GM19043 (cell line): ENCODE measurements around the gene GFPT2.

ENCODE experiments used
- ATAC-seq: cut with Tn5 transposase; IDR thresholded peaks from one replicate; pipeline ENCODE4 v1.9.1; 2021; ENCODE audit warnings: low read depth; ENCODE audit not compliant: unreplicated experiment

Gene GFPT2

GRCh38 chr5:180379355-180380070 lies 26.4 kb upstream of the GFPT2 start:
- no peak for ATAC-seq

GRCh38 chr5:180378438-180379344 lies 25.6 kb upstream of the GFPT2 start:
- ATAC-seq = no peak

DNA sequence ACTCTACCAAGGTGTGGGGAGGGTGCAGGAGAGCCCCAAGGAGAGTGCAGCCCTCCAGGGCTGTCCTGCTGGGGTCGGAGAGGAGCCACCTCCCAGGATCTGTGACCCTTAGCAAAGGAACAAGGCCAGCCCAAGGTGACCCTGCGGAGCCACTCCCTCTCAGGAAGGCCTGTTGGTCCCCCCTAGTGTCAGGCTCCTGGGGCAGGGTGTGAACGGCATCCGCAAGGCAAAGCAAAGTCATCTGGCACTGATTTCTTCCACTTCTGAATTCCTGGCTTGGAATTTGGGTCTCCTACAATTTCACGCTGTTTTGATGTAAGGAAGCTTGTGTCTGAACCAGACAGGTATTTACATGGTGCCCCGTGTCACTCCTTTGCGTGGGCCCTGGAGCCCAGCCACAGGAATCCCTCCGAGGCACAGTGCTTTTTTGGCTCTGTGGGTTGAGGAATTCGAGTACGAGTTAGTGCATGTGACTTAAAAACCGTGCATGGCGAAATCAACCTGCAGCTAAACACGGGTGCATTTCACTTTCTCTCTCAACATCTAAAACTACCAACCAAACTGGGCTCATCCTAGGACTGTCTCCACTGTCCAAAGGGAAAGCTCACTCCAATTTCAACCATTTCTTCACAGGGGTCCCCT lies 24.5 kb upstream of the GFPT2 start:
- ATAC-seq = no peak

GRCh38 chr5:180376511-180376910 lies 23.4 kb upstream of the GFPT2 start:
- ATAC-seq = no peak

DNA sequence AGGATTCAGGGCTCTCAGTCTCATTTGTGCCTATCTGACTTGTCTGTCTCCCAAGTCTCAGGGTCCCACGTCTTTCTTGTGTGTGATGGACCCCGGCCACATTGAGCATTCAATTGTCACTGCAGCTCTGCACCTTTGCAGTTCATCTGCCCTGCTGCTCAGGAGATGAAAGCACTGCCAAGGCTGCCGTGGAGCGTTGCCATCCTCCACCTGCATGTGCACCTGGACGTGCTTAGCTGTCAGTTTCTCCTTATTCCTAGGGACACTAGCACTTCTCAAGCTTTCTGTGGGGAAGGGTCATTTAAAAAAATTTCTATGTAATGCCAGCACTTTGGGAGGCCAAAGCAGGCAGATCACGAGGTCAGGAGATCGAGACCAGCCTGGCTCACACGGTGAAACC lies 22.8 kb upstream of the GFPT2 start:
- ATAC-seq = no peak

GRCh38 chr5:180375291-180375690 lies 22.2 kb upstream of the GFPT2 start:
- no peak for ATAC-seq

DNA sequence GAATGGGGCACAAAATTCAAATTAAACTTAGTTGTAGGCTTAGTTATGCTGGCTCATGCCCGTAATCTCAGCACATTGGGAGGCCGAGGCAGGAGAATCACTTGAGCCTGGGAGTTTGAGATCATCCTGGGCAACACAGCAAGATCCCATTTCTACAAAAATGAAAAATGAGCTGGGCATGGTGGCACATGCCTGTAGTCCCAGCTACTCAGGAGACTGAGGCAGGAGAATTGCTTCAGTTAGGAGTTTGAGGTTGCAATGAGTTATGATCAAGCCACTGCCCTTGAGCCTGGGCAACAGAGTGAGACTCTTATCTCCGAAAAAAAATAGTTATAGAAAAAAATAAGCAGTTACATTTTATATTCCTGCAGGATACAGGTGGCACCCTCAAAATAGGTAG lies 20.7 kb upstream of the GFPT2 start:
- ATAC-seq = no peak

GRCh38 chr5:180373454-180373853 lies 20.3 kb upstream of the GFPT2 start:
- no peak for ATAC-seq

GRCh38 chr5:180371949-180372348 lies 18.8 kb upstream of the GFPT2 start:
- ATAC-seq = no peak

DNA sequence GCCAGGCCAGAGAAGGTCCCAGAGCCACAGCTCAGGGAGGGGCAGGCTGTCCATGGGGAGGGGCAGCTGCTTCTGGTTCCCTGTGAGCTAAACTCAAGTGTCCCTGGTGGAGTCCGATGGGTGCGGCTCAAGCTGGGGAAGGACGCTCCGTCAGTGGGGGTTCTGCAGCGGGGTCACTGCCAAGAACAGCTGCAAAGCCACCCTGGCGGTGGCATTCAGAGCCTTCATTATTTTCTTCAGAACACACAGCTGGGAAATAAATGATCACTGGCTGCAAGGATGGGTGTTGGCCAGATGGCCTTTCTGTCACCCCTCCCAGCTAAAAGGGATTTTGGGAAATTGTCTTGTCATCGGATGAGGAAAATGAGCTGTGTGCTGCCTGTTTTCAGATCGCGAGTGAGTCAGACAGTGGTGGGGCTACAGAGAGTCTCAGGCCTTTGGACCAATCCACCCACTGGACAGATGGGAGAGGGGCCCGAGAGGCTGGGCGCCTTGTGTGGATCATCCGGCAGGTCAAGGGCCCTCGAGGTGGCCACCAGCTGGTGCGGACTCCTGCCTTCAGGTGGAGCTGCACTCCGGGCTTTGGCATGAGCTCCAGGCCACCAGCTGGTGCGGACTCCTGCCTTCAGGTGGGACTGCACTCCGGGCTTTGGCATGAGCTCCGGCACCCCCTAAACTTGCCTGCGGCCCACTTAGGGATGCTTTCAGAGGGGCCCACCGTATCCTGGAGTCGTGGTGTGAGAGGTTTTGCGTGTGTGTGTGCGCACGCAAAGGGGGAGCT lies 17.9 kb upstream of the GFPT2 start:
- ATAC-seq = no peak

GRCh38 chr5:180367991-180368390 lies 14.9 kb upstream of the GFPT2 start:
- ATAC-seq = no peak

DNA sequence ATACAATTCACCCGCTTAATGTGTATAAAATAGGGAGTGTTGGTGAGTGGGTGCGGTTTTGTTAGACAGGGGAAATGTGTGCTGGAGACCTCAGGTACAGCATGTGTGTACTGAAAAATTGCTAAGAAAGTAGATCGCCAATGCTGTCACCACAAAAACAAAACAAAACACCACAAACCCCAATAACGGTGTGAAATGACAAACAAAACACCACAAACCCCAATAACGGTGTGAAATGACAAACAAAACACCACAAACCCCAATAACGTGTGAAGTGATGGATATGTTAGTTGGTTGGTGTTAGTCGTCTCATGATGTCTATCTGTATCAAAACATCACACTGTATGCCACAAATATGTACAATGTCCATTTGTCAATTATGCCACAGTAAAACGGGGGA lies 14.2 kb upstream of the GFPT2 start:
- no peak for ATAC-seq

GRCh38 chr5:180366326-180366725 lies 13.2 kb upstream of the GFPT2 start:
- no peak for ATAC-seq

- ATAC-seq = no peak
These were observed 12.7 kb upstream of the GFPT2 start for GRCh38 chr5:180365829-180366228.

DNA sequence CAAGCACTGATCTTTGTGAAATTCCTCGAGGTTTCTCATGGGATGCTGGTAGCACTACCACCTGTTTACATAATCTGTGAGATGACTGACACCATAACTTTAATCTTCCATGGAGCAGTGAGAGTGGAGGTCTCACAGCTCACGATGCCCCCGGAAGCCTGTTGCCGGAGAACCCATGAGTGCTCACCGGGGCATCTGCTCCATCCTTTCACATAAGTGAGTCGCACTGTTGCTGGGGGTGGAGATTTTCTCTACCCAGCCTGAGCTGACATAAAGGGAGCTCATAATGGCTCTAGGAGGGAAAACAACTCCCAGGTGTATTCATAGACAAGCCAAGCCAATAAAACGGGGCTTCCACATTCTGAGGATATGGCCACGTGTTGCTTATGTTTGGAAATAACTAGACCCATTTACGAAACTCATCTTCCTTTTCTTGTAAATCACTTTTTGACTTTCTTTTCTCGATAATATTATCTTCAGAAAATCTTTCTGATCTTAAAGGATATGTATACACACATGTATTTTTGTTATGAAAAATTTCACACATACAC lies 11.2 kb upstream of the GFPT2 start:
- ATAC-seq = no peak

DNA sequence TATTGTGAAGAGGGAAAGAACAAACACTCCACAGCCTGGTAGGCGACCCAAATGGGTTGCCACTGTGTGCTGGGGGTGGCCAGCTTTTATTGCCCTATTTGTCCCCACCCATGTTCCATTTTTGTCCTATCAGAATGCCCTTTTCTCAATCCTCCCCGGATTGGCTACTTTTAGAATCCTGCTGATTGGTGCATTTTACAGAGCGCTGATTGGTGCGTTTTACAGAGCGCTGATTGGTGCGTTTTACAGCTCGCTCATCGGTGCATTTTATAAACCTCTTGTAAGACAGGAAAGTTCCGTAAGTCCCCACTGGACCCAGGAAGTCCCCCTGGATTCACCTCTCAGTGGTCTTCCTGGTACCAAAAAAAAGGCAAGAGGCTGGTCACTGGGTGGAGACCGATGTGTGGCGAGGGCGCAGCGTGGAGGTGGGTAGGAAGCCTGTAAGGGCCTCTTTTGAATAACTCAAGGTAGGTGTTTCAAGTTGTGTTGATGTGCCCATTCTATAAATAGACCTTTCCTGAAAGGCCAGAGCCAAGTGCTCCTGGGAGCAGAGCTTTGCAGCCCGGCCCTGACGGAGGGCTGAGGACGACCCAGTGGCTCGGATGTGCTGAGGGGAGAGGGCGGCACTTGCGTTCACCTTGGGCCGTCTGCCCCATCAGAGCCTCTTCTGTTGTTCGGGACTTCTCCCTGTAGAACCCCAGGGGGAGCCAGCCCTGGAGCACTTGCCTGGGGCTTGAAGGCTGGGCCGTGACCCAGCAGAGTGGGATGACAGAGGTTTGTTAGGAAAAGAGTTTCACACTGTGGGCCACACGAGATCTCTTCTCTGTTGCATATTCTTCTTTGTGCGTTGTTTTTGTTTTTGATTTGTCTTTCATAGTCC lies 7.2 kb upstream of the GFPT2 start:
- ATAC-seq = no peak

GRCh38 chr5:180358694-180359093 lies 5.6 kb upstream of the GFPT2 start:
- ATAC-seq = no peak

DNA sequence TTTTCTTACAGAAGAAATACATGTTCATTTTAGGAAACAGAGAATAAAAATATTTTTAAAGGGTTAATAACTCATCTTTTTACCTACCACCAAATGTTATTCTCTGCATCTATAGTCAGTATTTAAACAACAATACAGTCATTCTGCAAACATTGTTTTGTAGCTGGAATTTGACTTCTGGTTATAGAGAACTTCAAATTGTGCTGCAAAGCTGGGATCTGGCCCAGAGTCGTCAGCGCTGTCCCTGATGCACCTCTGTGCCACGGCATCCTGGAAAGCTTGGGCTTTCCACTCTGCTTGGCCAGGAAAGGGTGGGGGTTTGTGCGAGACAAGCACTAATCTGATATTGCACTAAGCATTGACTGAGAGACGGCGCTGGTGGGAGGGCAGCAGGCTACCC lies 5.0 kb upstream of the GFPT2 start:
- ATAC-seq = no peak

- no peak for ATAC-seq
These were observed 1.8 kb upstream of the GFPT2 start for GRCh38 chr5:180354966-180355365.
